H7 (cell line): ENCODE measurements around the gene LBP. TPM values are rescaled to one million over a fixed set of nuclear protein-coding genes. Genes with fewer than 3 reads are reported as not detected.
"Not testable (repeated sequence)": the region's sequence is repeated elsewhere in the genome, so short reads cannot be mapped to it uniquely, and the experiment has no call there.

Experiments used
- DNase-seq: peaks from one replicate; pipeline ENCODE4 v3.0.0; 2012
- H3K27me3 ChIP-seq: 2 replicates; pipeline ENCODE4 v1.6.0; 2011; ENCODE audit warnings: mild to moderate bottlenecking, low read length; ENCODE audit not compliant: control insufficient read depth, insufficient read depth
- H3K36me3 ChIP-seq: replicated peaks from 2 replicates; pipeline ENCODE4 v1.5.1; 2011; ENCODE audit warnings: low read length; ENCODE audit not compliant: control insufficient read depth, insufficient read depth
- H3K4me3 ChIP-seq: 2 replicates; pipeline ENCODE4 v1.5.1; 2011; ENCODE audit warnings: low read depth, mild to moderate bottlenecking, control low read depth, low read length, moderate library complexity; ENCODE audit not compliant: insufficient read depth
- total RNA-seq: library from RNA; depleted of rRNA; stranded (reverse); fragments of >200 nt; shearing (Covaris generic); gene quantifications from 2 replicates; pipeline ENCODE4 v1.2.3, GENCODE V29; 2014

LBP gene
- total RNA-seq, 1 experiment from 2014 or later: 0.21 TPM

GRCh38 chr20:38350879-38351775 is 4.8 kb downstream of the LBP start:
- H3K4me3 ChIP-seq: no peak overlapping the region
- DNase-seq: no peak
- no peaks in the 10 kb centered on the region for H3K27me3 ChIP-seq
- no peaks in the 10 kb centered on the region for H3K36me3 ChIP-seq

GRCh38 chr20:38353316-38353715 is 7.0 kb downstream of the LBP start:
- Histone ChIP-seq H3K36me3 (no peaks in the 10 kb centered on the region), H3K4me3 (no peak overlapping the region), H3K27me3 (no peaks in the 10 kb centered on the region)
- peak; percentile 65 for DNase-seq

GRCh38 chr20:38354227-38354626 is 7.9 kb downstream of the LBP start:
- no peak overlapping the region for H3K4me3 ChIP-seq
- no peaks in the 10 kb centered on the region for H3K27me3 ChIP-seq
- DNase-seq: no peak
- H3K36me3 ChIP-seq: no peaks in the 10 kb centered on the region

- H3K36me3 ChIP-seq: no peaks in the 10 kb centered on the region
- H3K27me3 ChIP-seq: no peaks in the 10 kb centered on the region
- H3K4me3 ChIP-seq: no peak overlapping the region
- peak; percentile 57 for DNase-seq
Observed at GRCh38 chr20:38355161-38356012, 9.1 kb downstream of the LBP start.

GRCh38 chr20:38357653-38358207 is 11.4 kb downstream of the LBP start:
- Histone ChIP-seq H3K36me3 (no peaks in the 10 kb centered on the region), H3K27me3 (no peaks in the 10 kb centered on the region), H3K4me3 (no peak overlapping the region)
- no peak for DNase-seq

- Histone ChIP-seq H3K27me3 (no peaks in the 10 kb centered on the region), H3K4me3 (no peak overlapping the region), H3K36me3 (no peaks in the 10 kb centered on the region)
- no peak for DNase-seq
Observed at GRCh38 chr20:38358556-38358955, 12.3 kb downstream of the LBP start.

- H3K27me3 ChIP-seq: no peaks in the 10 kb centered on the region
- H3K4me3 ChIP-seq: no peak overlapping the region
- DNase-seq: no peak
- H3K36me3 ChIP-seq: no peaks in the 10 kb centered on the region
Observed at GRCh38 chr20:38363004-38363747, 16.9 kb downstream of the LBP start.

GRCh38 chr20:38369389-38369788 is 23.1 kb downstream of the LBP start:
- Histone ChIP-seq H3K4me3 (no peak overlapping the region), H3K36me3 (no peaks in the 10 kb centered on the region), H3K27me3 (no peaks in the 10 kb centered on the region)
- peak; percentile 73 for DNase-seq

GRCh38 chr20:38372806-38373205 is 26.5 kb downstream of the LBP start:
- Histone ChIP-seq H3K4me3 (no peak overlapping the region), H3K36me3 (no peaks in the 10 kb centered on the region), H3K27me3 (no peaks in the 10 kb centered on the region)
- no peak for DNase-seq

GRCh38 chr20:38373231-38373867 is 27.1 kb downstream of the LBP start:
- no peak overlapping the region for H3K4me3 ChIP-seq
- H3K27me3 ChIP-seq: no peaks in the 10 kb centered on the region
- H3K36me3 ChIP-seq: no peaks in the 10 kb centered on the region
- no peak for DNase-seq

GRCh38 chr20:38373898-38374297 is 27.6 kb downstream of the LBP start:
- Histone ChIP-seq H3K27me3 (no peaks in the 10 kb centered on the region), H3K36me3 (no peaks in the 10 kb centered on the region), H3K4me3 (no peak overlapping the region)
- no peak for DNase-seq

GRCh38 chr20:38377039-38377685 is 30.9 kb downstream of the LBP start:
- no peak for DNase-seq
- Histone ChIP-seq H3K4me3 (no peak overlapping the region), H3K27me3 (no peaks in the 10 kb centered on the region), H3K36me3 (no peaks in the 10 kb centered on the region)

GRCh38 chr20:38377838-38378237 is 31.6 kb downstream of the LBP start:
- H3K36me3 ChIP-seq, H3K4me3 ChIP-seq, H3K27me3 ChIP-seq, DNase-seq: not testable (repeated sequence)
